Activated CD8-positive, alpha-beta T cell treated with anti-CD3 and anti-CD28 coated beads for 36 hours (primary cell): ENCODE measurements around the gene CLIP1. TPM values are rescaled to one million over a fixed set of nuclear protein-coding genes. Genes with fewer than 3 reads are reported as not detected.

ENCODE experiments used
- ATAC-seq: fragments of 200-7000 bp; cut with Tn5 transposase; one replicate; pipeline ENCODE4 v1.10.0; 2021; ENCODE audit warnings: mild to moderate bottlenecking, moderate library complexity
- CTCF ChIA-PET: fragments of 350-600 bp; sonication (Branson Sonifier 250); formaldehyde crosslinking; loops from one replicate; lab custom pipeline; 2021; ENCODE audit warnings: antibody characterized with exemption; lab: Charles Lee
- POLR2A ChIA-PET: fragments of 350-600 bp; sonication (Branson Sonifier 250); formaldehyde crosslinking; loops from one replicate; lab custom pipeline; 2021; ENCODE audit warnings: antibody characterized with exemption; lab: Charles Lee
- DNase-seq: peaks from one replicate; pipeline ENCODE4 v3.0.0-alpha.2; 2020
- H3K27ac Mint-ChIP-seq: one replicate; pipeline ENCODE4 v1.8.0; 2021; ENCODE audit warnings: mild to moderate bottlenecking, mixed read lengths
- H3K27me3 Mint-ChIP-seq: one replicate; pipeline ENCODE4 v1.8.0; 2021; ENCODE audit warnings: mixed read lengths
- H3K36me3 Mint-ChIP-seq: one replicate; pipeline ENCODE4 v1.8.0; 2021; ENCODE audit warnings: low read depth, mixed read lengths
- H3K4me1 Mint-ChIP-seq: one replicate; pipeline ENCODE4 v1.8.0; 2021; ENCODE audit warnings: low read depth, mixed read lengths
- H3K4me3 Mint-ChIP-seq: one replicate; pipeline ENCODE4 v1.8.0; 2021; ENCODE audit warnings: mild to moderate bottlenecking, moderate library complexity, mixed read lengths
- H3K9me3 Mint-ChIP-seq: one replicate; pipeline ENCODE4 v1.8.0; 2021; ENCODE audit warnings: mixed read lengths
- intact Hi-C: fragments of 100-400 bp; cut with micrococcal nuclease; formaldehyde crosslinking; loops from one replicate; pipeline ENCODE4 v1.10.0; 2022
- total RNA-seq, 2 experiments: library from RNA; stranded (reverse); gene quantifications; one replicate each; pipeline ENCODE4 v1.2.3, GENCODE V29; 2021
- TF ChIP-seq, protein P1 (sequence below): fragments of 200-600 bp; IDR thresholded peaks from one replicate; pipeline ENCODE4 v1.8.0; 2022; ENCODE audit warnings: antibody characterized with exemption, mild to moderate bottlenecking

Gene CLIP1
- total RNA-seq, 2 experiments from 2014 or later = 29.4 to 32.4 TPM

DNA sequence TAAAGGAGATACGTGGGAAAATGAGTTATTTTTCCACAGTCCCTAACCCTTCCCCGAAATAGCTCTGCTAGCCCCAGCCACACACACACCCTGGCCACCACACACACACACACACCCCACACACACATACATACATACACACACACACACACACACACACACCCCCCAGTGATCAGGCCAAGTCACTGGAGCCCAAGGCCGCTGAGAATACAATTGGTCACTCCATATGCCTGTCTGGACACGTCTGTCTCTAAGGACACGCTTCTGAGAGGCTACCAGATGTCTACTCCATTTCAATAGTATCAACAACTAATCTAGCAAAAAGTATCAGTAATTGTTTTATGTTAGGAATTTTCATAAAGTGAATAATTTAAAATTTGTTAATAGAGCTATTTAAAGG lies 183.6 kb downstream of the CLIP1 start:
- Mint-ChIP-seq H3K36me3 (peaks cover 20% of the 10 kb centered on the region), H3K27ac (no peak overlapping the region), H3K4me1 (peaks cover 3% of the 10 kb centered on the region), H3K9me3 (no peaks in the 10 kb centered on the region), H3K4me3 (no peak overlapping the region), H3K27me3 (no peaks in the 10 kb centered on the region)
- ChIA-PET CTCF (interaction anchor here (1.0 kb wide), 1 partner anchor 24 kb away, joined by 3 read pairs; no protein-coding TSS in a partner anchor), POLR2A (no interaction called here)
- intact Hi-C loops = no loop called here
- DNase-seq = no peak
- TF ChIP-seq, protein P1, sequence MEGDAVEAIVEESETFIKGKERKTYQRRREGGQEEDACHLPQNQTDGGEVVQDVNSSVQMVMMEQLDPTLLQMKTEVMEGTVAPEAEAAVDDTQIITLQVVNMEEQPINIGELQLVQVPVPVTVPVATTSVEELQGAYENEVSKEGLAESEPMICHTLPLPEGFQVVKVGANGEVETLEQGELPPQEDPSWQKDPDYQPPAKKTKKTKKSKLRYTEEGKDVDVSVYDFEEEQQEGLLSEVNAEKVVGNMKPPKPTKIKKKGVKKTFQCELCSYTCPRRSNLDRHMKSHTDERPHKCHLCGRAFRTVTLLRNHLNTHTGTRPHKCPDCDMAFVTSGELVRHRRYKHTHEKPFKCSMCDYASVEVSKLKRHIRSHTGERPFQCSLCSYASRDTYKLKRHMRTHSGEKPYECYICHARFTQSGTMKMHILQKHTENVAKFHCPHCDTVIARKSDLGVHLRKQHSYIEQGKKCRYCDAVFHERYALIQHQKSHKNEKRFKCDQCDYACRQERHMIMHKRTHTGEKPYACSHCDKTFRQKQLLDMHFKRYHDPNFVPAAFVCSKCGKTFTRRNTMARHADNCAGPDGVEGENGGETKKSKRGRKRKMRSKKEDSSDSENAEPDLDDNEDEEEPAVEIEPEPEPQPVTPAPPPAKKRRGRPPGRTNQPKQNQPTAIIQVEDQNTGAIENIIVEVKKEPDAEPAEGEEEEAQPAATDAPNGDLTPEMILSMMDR = no peak
- no peak for ATAC-seq

DNA sequence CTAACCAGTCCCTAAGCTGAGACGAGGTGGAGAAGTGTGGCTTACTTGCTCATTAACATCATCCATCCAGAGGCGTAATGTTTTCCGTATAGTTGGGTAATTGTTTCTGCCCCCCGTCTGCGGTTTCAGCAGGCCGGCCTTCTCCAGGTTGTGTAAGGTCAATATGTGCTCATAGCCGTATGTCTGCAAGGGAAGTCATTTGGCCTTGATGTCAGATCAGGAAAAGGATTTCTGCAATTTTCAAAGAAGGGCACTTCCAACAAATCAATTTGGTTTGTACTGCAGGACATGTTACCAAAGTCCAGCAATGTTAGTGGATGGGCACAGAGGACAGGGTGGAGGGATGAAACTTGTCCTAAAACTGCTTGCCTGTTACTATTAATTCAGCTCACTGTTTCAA lies 186.7 kb downstream of the CLIP1 start:
- TF ChIP-seq, protein P1 = no peak
- no peak overlapping the region for H3K4me3 Mint-ChIP-seq
- no peak for ATAC-seq
- ChIA-PET POLR2A (interaction anchor here (0.6 to 1.2 kb wide), 2 partner anchors 98 to 322 kb away, joined by 3 read pairs; no protein-coding TSS in a partner anchor), CTCF (interaction anchor here (1.7 kb wide), 1 partner anchor 120 kb away, joined by 6 read pairs; no protein-coding TSS in a partner anchor)
- H3K4me1 Mint-ChIP-seq = peaks cover 2% of the 10 kb centered on the region
- DNase-seq = no peak
- H3K27ac Mint-ChIP-seq = no peak overlapping the region
- no peaks in the 10 kb centered on the region for H3K27me3 Mint-ChIP-seq
- intact Hi-C loops = no loop called here
- peaks cover 25% of the 10 kb centered on the region for H3K36me3 Mint-ChIP-seq
- H3K9me3 Mint-ChIP-seq = no peaks in the 10 kb centered on the region

DNA sequence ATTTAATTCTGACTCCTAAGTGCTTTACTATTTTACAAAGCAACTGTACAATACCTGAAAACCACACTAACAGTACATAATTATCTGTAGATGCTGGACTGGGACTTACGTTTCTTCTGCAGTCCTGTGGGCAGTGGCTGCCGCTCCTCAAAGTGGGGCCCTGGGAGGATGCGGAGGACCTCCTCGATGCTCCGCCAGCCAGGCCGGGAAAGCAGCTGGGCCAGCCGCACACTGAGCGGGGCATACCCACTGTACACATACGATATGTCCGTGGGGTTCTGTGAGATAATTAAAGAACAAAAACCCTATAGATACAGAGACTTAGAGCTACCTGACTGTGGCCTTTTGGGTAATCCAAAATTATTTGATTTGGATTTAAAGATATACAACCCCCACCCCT lies 189.8 kb downstream of the CLIP1 start:
- H3K4me3 Mint-ChIP-seq = no peak overlapping the region
- ATAC-seq (no peak), DNase-seq (no peak)
- ChIA-PET CTCF (interaction anchor here (0.9 kb wide), 1 partner anchor 41 kb away, joined by 3 read pairs; no protein-coding TSS in a partner anchor), POLR2A (no interaction called here)
- H3K9me3 Mint-ChIP-seq = no peaks in the 10 kb centered on the region
- intact Hi-C loops = no loop called here
- TF ChIP-seq, protein P1 = no peak
- peaks cover 8% of the 10 kb centered on the region for H3K4me1 Mint-ChIP-seq
- H3K36me3 Mint-ChIP-seq = peaks cover 23% of the 10 kb centered on the region
- no peaks in the 10 kb centered on the region for H3K27me3 Mint-ChIP-seq
- H3K27ac Mint-ChIP-seq = no peak overlapping the region

DNA sequence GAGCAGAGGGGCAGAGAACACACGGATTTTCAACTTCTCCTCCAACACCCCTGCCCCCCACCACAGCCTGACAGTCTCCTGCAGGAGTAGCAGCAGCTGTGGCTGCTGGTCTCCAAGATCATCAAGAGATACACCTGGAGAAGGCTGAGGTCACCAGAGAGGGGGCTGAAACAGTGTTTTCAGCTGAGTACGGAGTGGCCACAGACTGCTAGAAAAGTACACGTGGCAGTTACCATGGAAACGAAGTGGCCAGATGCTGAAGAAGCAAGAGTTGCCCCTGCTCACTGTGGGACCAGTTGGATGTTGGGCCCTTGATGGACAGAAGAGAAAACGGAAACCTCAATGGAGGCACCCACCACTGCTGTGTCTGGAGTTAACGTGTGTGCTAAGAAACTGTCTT lies 191.7 kb downstream of the CLIP1 start:
- no peak for DNase-seq
- H3K27ac Mint-ChIP-seq = no peak overlapping the region
- ChIA-PET CTCF (interaction anchor here (1.3 to 1.4 kb wide), 2 partner anchors 14 to 15 kb away, joined by 3 to 4 read pairs; no protein-coding TSS in a partner anchor), POLR2A (interaction anchor here (0.8 kb wide), 1 partner anchor 10 kb away, joined by 4 read pairs; no protein-coding TSS in a partner anchor)
- H3K36me3 Mint-ChIP-seq = peaks cover 19% of the 10 kb centered on the region
- no peaks in the 10 kb centered on the region for H3K9me3 Mint-ChIP-seq
- no peak for ATAC-seq
- H3K4me1 Mint-ChIP-seq = peaks cover 18% of the 10 kb centered on the region
- H3K27me3 Mint-ChIP-seq = no peaks in the 10 kb centered on the region
- TF ChIP-seq, protein P1 = no peak
- intact Hi-C loops = no loop called here
- H3K4me3 Mint-ChIP-seq = no peak overlapping the region

DNA sequence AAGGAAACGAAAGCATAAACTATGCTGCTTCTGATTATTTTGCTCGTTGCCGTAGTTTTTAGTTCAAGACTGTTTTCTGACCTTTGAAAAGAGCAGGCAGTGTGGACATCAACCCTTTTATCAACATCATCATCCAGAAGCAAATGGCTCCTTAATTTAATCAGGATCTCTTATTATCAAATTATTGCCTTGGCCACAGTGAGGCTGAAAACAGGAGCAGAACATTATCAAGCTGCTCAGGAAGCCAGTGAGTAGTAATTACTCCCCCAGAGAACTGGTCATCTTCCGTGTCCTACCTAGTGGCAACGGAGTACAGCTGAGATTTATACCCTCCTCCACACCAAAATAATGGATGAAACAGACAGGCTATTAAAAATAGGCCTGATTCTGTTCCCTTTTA lies 194.4 kb downstream of the CLIP1 start:
- CTCF ChIA-PET = interaction anchor here (1.6 to 1.9 kb wide), 2 partner anchors 16 to 39 kb away, joined by 4 to 7 read pairs; no protein-coding TSS in a partner anchor
- TF ChIP-seq, protein P1 = no peak
- H3K27ac Mint-ChIP-seq = no peak overlapping the region
- intact Hi-C loops = no loop called here
- DNase-seq (no peak), ATAC-seq (no peak)
- peaks cover 33% of the 10 kb centered on the region for H3K4me1 Mint-ChIP-seq
- H3K4me3 Mint-ChIP-seq = peak overlapping the region; percentile 87
- no peaks in the 10 kb centered on the region for H3K27me3 Mint-ChIP-seq
- POLR2A ChIA-PET = interaction anchor here (0.5 to 3.5 kb wide), 4 partner anchors 12 to 241 kb away, joined by 3 to 17 read pairs (median 5); no protein-coding TSS in a partner anchor
- no peaks in the 10 kb centered on the region for H3K9me3 Mint-ChIP-seq
- peaks cover 22% of the 10 kb centered on the region for H3K36me3 Mint-ChIP-seq
